ENCODE measurements around the gene RIN1. TPM values are rescaled to one million over a fixed set of nuclear protein-coding genes. Genes with fewer than 3 reads are reported as not detected.

The RIN1 gene
- total and polyA plus RNA-seq, 2 of the 13 experiments (the other 11 are each of a cell fraction or from before 2014, with no cell fraction given) = 2.4 to 4.1 TPM

- TF ChIP-seq, protein P1, sequence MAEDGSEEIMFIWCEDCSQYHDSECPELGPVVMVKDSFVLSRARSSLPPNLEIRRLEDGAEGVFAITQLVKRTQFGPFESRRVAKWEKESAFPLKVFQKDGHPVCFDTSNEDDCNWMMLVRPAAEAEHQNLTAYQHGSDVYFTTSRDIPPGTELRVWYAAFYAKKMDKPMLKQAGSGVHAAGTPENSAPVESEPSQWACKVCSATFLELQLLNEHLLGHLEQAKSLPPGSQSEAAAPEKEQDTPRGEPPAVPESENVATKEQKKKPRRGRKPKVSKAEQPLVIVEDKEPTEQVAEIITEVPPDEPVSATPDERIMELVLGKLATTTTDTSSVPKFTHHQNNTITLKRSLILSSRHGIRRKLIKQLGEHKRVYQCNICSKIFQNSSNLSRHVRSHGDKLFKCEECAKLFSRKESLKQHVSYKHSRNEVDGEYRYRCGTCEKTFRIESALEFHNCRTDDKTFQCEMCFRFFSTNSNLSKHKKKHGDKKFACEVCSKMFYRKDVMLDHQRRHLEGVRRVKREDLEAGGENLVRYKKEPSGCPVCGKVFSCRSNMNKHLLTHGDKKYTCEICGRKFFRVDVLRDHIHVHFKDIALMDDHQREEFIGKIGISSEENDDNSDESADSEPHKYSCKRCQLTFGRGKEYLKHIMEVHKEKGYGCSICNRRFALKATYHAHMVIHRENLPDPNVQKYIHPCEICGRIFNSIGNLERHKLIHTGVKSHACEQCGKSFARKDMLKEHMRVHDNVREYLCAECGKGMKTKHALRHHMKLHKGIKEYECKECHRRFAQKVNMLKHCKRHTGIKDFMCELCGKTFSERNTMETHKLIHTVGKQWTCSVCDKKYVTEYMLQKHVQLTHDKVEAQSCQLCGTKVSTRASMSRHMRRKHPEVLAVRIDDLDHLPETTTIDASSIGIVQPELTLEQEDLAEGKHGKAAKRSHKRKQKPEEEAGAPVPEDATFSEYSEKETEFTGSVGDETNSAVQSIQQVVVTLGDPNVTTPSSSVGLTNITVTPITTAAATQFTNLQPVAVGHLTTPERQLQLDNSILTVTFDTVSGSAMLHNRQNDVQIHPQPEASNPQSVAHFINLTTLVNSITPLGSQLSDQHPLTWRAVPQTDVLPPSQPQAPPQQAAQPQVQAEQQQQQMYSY (CRISPR knock-in tag; IDR thresholded peaks at IDR 0.05) = no peak
- no peak for TF ChIP-seq NR2F2 (IDR thresholded peaks at IDR 0.05; ENCODE audit: borderline replicate concordance, low read depth)
- no peak for TF ChIP-seq DR1 (CRISPR knock-in tag; IDR thresholded peaks at IDR 0.05)
These were observed 25.3 kb upstream of the RIN1 start (continued) for GRCh38 chr11:66361502-66361941.

DNA sequence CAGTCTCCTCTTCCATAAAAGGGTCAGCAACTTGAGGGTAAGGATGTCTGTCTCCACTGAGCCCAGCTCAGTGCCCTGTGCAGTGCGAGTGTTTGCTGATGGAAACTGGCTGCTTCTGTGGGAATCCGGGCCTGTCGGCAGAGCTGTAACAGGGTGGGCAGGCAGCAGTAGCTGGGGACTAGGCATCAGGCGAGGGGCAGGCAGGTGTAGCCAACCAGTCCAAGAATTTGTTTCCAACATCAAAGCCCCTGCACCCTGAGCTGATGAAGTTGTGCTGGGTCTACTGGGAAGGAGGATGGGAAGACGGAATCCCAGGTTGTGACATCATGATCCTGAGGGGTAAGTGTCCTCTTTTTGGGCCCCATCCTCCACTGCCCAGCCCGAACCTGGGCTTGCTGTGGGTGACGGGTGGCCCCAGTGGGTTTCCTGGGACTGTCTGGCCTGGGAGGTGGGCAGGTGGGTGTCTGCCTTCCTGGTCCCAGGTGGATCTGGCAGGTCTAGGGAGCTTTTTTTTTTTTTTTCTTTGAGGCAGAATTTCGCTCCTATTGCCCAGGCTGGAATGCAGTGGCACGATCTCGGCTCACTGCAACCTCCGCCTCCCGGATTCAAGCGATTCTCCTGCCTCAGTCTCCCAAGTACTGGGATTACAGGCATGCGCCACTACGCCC lies 24.3 kb upstream of the RIN1 start:
- no peak for FAIRE-seq
- intact Hi-C loops (cut with micrococcal nuclease; ENCODE audit: unreplicated experiment) = no loop called here
- no peak for ATAC-seq
- peaks cover 10 to 24% of the 10 kb centered on the region in 2 experiments; a peak in 4 of 5 replicates for H3K36me3 ChIP-seq (replicated peaks in 1 of 2; ENCODE audit: control insufficient read depth in 1 of 2, insufficient read depth in 2 of 2, low read length in 2 of 2)
- H3K4me3 ChIP-seq (replicated peaks in 1 of 3; ENCODE audit: insufficient read depth in 1 of 3, low read depth in 2 of 3, low read length in 3 of 3) = no peak overlapping the region
- H3K9ac ChIP-seq (ENCODE audit: insufficient read depth, low read depth, low read length) = no peak overlapping the region
- ChIA-PET CTCF (ENCODE audit: low intra/inter-chr PET ratio, low total read pairs) (no interaction called here), POLR2A (interaction anchor here (0.8 kb wide), 1 partner anchor 9 kb away, joined by 3 read pairs; no protein-coding TSS in a partner anchor)
- no TSS peak for BruUV-seq (replicated peaks)
- in situ Hi-C loops (cut with HindIII; ENCODE audit: extremely low pct_ligation_motif_present, low pct_unique_long_range_greater_than_20kb) = no loop called here
- H3K79me2 ChIP-seq (ENCODE audit: insufficient read depth, low read length) = no peaks in the 10 kb centered on the region
- H4K20me1 ChIP-seq (ENCODE audit: insufficient read depth, low read length) = no peaks in the 10 kb centered on the region
- no peaks in the 10 kb centered on the region for H3K9me3 ChIP-seq (ENCODE audit: low read length)
- no peak for DNase-seq (ENCODE audit: low spot score)
- WGBS (ENCODE audit: low lambda C conversion rate) = over 99% methylated on average over 11 of the region's 15 CpGs
- H3K4me1 ChIP-seq (ENCODE audit: insufficient read depth, low read length) = peaks cover 19% of the 10 kb centered on the region
- H3K4me2 ChIP-seq (ENCODE audit: low read depth, low read length) = no peak overlapping the region
- no peaks in the 10 kb centered on the region for H3K27me3 ChIP-seq (ENCODE audit: control insufficient read depth in 1 of 2, insufficient read depth in 2 of 2, low read length in 2 of 2)
- no peak overlapping the region for H3K27ac ChIP-seq (ENCODE audit: extremely low read length, insufficient read depth, low read length)
- no peak overlapping the region for H2AFZ ChIP-seq (ENCODE audit: low read length)
- no peak for TF ChIP-seq ATF1 (CRISPR knock-in tag; IDR thresholded peaks at IDR 0.05)
- TF ChIP-seq, protein P2, sequence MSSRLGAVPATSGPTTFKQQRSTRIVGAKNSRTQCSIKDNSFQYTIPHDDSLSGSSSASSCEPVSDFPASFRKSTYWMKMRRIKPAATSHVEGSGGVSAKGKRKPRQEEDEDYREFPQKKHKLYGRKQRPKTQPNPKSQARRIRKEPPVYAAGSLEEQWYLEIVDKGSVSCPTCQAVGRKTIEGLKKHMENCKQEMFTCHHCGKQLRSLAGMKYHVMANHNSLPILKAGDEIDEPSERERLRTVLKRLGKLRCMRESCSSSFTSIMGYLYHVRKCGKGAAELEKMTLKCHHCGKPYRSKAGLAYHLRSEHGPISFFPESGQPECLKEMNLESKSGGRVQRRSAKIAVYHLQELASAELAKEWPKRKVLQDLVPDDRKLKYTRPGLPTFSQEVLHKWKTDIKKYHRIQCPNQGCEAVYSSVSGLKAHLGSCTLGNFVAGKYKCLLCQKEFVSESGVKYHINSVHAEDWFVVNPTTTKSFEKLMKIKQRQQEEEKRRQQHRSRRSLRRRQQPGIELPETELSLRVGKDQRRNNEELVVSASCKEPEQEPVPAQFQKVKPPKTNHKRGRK (CRISPR knock-in tag; IDR thresholded peaks at IDR 0.05) = no peak
- no peak for TF ChIP-seq ELF3 (CRISPR knock-in tag; IDR thresholded peaks at IDR 0.05)
- no peak for TF ChIP-seq CAMTA2 (CRISPR knock-in tag; IDR thresholded peaks at IDR 0.05; ENCODE audit: borderline replicate concordance)
- no peak for TF ChIP-seq KLF9 (CRISPR knock-in tag; IDR thresholded peaks at IDR 0.05; ENCODE audit: low read depth)
- no peak for TF ChIP-seq MIER2 (CRISPR knock-in tag; IDR thresholded peaks at IDR 0.05)
- TF ChIP-seq HNRNPK (IDR thresholded peaks at IDR 0.05; ENCODE audit: low read depth, low read length, poor library complexity, severe bottlenecking) = no peak
- TF ChIP-seq TAF15 (IDR thresholded peaks at IDR 0.05; ENCODE audit: low read depth, low read length, poor library complexity, severe bottlenecking) = no peak

Measured in HepG2 (cell line).